ENCODE results near the gene NRCAM. TPM values are rescaled to one million over a fixed set of nuclear protein-coding genes. Genes with fewer than 3 reads are reported as not detected.

Gene NRCAM
- total and polyA plus RNA-seq, 4 donors: 0.17 to 3.2 (median 0.64) TPM

GRCh38 chr7:108480311-108480710, 24.1 kb upstream of the NRCAM start:
- Histone ChIP-seq H3K9ac (ENCODE audit: low read depth in 1 of 2, low read length in 2 of 2) (no peak overlapping the region), H3K27me3 (ENCODE audit: control insufficient read depth in 4 of 4, insufficient read depth in 4 of 4, low read length in 3 of 4) (no peaks in the 10 kb centered on the region), H3K4me1 (ENCODE audit: control insufficient read depth in 4 of 4, insufficient read depth in 4 of 4, low read length in 3 of 4) (peaks cover 0 to 1% (median 0%) of the 10 kb centered on the region in 4 donors), H3K9me3 (ENCODE audit: control insufficient read depth in 4 of 4, low read length in 3 of 4) (no peaks in the 10 kb centered on the region), H3K27ac (ENCODE audit: low read depth in 1 of 2, low read length in 2 of 2) (no peak overlapping the region), H3K36me3 (ENCODE audit: control insufficient read depth in 4 of 4, insufficient read depth in 3 of 4, low read depth in 1 of 4, low read length in 3 of 4) (peaks cover 5 to 28% (median 21%) of the 10 kb centered on the region in 4 donors), H3K4me3 (ENCODE audit: low read depth in 1 of 3, low read length in 3 of 3) (no peak overlapping the region)
- WGBS: 98% methylated on average over 5 of the region's 5 CpGs
- TF ChIP-seq NR2F2 (IDR thresholded peaks at IDR 0.05) (no peak), GABPA (IDR thresholded peaks at IDR 0.05 in 1 of 2, conservative IDR thresholded peaks at IDR 0.05 in 1 of 2) (no peak), HNF4A (conservative IDR thresholded peaks at IDR 0.05) (no peak), JUND (IDR thresholded peaks at IDR 0.05) (no peak), FOXA1 (IDR thresholded peaks at IDR 0.05) (no peak), SP1 (IDR thresholded peaks at IDR 0.05) (no peak), YY1 (IDR thresholded peaks at IDR 0.05) (no peak), RXRA (IDR thresholded peaks at IDR 0.05) (no peak), REST (IDR thresholded peaks at IDR 0.05) (no peak), RAD21 (IDR thresholded peaks at IDR 0.05) (no peak)
- TF ChIP-seq, protein P1, sequence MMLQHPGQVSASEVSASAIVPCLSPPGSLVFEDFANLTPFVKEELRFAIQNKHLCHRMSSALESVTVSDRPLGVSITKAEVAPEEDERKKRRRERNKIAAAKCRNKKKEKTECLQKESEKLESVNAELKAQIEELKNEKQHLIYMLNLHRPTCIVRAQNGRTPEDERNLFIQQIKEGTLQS (IDR thresholded peaks at IDR 0.05): no peak
- no peak for DNase-seq (ENCODE audit: low spot score)

DNA sequence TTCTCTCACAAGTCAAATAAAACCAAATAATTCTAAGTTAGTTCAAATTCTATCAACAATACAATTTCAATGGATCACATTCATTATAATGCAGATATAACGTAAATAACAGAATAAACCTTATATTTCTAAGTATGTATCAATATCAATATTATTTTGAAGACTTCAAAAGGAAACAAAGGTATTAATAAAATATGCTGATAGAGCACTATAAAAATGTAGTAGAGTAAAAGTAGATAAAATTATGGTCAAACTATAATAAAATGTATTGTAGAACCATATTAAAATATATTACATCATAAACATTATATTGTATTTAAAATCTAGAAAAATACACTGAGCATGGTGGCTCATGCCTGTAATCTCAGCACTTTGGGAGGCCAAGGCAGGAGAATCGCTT, 23.5 kb upstream of the NRCAM start:
- no peak overlapping the region for H3K9ac ChIP-seq (ENCODE audit: low read depth in 1 of 2, low read length in 2 of 2)
- no peaks in the 10 kb centered on the region for H3K27me3 ChIP-seq (ENCODE audit: control insufficient read depth in 4 of 4, insufficient read depth in 4 of 4, low read length in 3 of 4)
- no peak overlapping the region for H3K27ac ChIP-seq (ENCODE audit: low read depth in 1 of 2, low read length in 2 of 2)
- H3K4me3 ChIP-seq (ENCODE audit: low read depth in 1 of 3, low read length in 3 of 3): no peak overlapping the region
- H3K9me3 ChIP-seq (ENCODE audit: control insufficient read depth in 4 of 4, low read length in 3 of 4): no peaks in the 10 kb centered on the region
- peaks cover 5 to 29% (median 22%) of the 10 kb centered on the region in 4 donors for H3K36me3 ChIP-seq (ENCODE audit: control insufficient read depth in 4 of 4, insufficient read depth in 3 of 4, low read depth in 1 of 4, low read length in 3 of 4)
- no peak for TF ChIP-seq ZBTB33 (IDR thresholded peaks at IDR 0.05)
- TF ChIP-seq FOXA1 (IDR thresholded peaks at IDR 0.05): no peak
- no peak for TF ChIP-seq RXRA (IDR thresholded peaks at IDR 0.05)
- no peak for TF ChIP-seq YY1 (IDR thresholded peaks at IDR 0.05)
- TF ChIP-seq, protein P2, sequence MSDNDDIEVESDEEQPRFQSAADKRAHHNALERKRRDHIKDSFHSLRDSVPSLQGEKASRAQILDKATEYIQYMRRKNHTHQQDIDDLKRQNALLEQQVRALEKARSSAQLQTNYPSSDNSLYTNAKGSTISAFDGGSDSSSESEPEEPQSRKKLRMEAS (IDR thresholded peaks at IDR 0.05): no peak
- TF ChIP-seq HNF4A (conservative IDR thresholded peaks at IDR 0.05): no peak
- no peak for DNase-seq (ENCODE audit: low spot score)
- H3K4me1 ChIP-seq (ENCODE audit: control insufficient read depth in 4 of 4, insufficient read depth in 4 of 4, low read length in 3 of 4): peaks cover 0 to 1% (median 0%) of the 10 kb centered on the region in 4 donors
- 99% methylated on average over 2 of the region's 2 CpGs for WGBS

Data from liver (tissue), 9 donors.